ENCODE data around the gene GPR155.
"Not testable (repeated sequence)": the region's sequence is repeated elsewhere in the genome, so short reads cannot be mapped to it uniquely, and the experiment has no call there.

The GPR155 gene

GRCh38 chr2:174485045-174485444, 1.8 kb downstream of the GPR155 start:
- not testable (repeated sequence) for H3K36me3 ChIP-seq (ENCODE audit: insufficient read depth, low read length); H3K4me3 ChIP-seq (ENCODE audit: low read length); H3K9me3 ChIP-seq (ENCODE audit: low read length); H3K27me3 ChIP-seq (ENCODE audit: insufficient read depth, low read length); H2AFZ ChIP-seq (ENCODE audit: low read depth, low read length); H3K4me1 ChIP-seq (ENCODE audit: insufficient read depth, low read length)

- Histone ChIP-seq H3K36me3 (ENCODE audit: insufficient read depth, low read length) (no peaks in the 10 kb centered on the region), H2AFZ (ENCODE audit: low read depth, low read length) (no peak overlapping the region), H3K4me3 (ENCODE audit: low read length) (no peak overlapping the region), H3K9me3 (ENCODE audit: low read length) (no peaks in the 10 kb centered on the region), H3K4me1 (ENCODE audit: insufficient read depth, low read length) (peaks cover 6% of the 10 kb centered on the region), H3K27me3 (ENCODE audit: insufficient read depth, low read length) (no peaks in the 10 kb centered on the region)
These were observed 2.3 kb downstream of the GPR155 start for GRCh38 chr2:174484573-174484972.

GRCh38 chr2:174482854-174483253, 4.0 kb downstream of the GPR155 start:
- Histone ChIP-seq H3K9me3 (ENCODE audit: low read length) (no peaks in the 10 kb centered on the region), H3K27me3 (ENCODE audit: insufficient read depth, low read length) (no peaks in the 10 kb centered on the region), H3K4me3 (ENCODE audit: low read length) (no peak overlapping the region), H3K4me1 (ENCODE audit: insufficient read depth, low read length) (peaks cover 6% of the 10 kb centered on the region), H3K36me3 (ENCODE audit: insufficient read depth, low read length) (no peaks in the 10 kb centered on the region), H2AFZ (ENCODE audit: low read depth, low read length) (no peak overlapping the region)

GRCh38 chr2:174477759-174478158, 9.1 kb downstream of the GPR155 start:
- H3K9me3 ChIP-seq (ENCODE audit: low read length): no peaks in the 10 kb centered on the region

GRCh38 chr2:174473796-174474195, 13.0 kb downstream of the GPR155 start:
- H3K4me3 ChIP-seq (ENCODE audit: low read length): no peak overlapping the region
- H3K36me3 ChIP-seq (ENCODE audit: insufficient read depth, low read length): no peaks in the 10 kb centered on the region
- no peaks in the 10 kb centered on the region for H3K27me3 ChIP-seq (ENCODE audit: insufficient read depth, low read length)
- no peaks in the 10 kb centered on the region for H3K4me1 ChIP-seq (ENCODE audit: insufficient read depth, low read length)
- no peaks in the 10 kb centered on the region for H3K9me3 ChIP-seq (ENCODE audit: low read length)
- H2AFZ ChIP-seq (ENCODE audit: low read depth, low read length): no peak overlapping the region

More at GRCh38 chr2:174477759-174478158, 9.1 kb downstream of the GPR155 start:
- Histone ChIP-seq H3K27me3 (ENCODE audit: insufficient read depth, low read length) (no peaks in the 10 kb centered on the region), H3K36me3 (ENCODE audit: insufficient read depth, low read length) (no peaks in the 10 kb centered on the region), H3K4me1 (ENCODE audit: insufficient read depth, low read length) (no peaks in the 10 kb centered on the region), H3K4me3 (ENCODE audit: low read length) (no peak overlapping the region), H2AFZ (ENCODE audit: low read depth, low read length) (no peak overlapping the region)

GRCh38 chr2:174465327-174465726, 21.5 kb downstream of the GPR155 start:
- H3K9me3 ChIP-seq (ENCODE audit: low read length): no peaks in the 10 kb centered on the region
- H3K4me1 ChIP-seq (ENCODE audit: insufficient read depth, low read length): no peaks in the 10 kb centered on the region
- no peak overlapping the region for H2AFZ ChIP-seq (ENCODE audit: low read depth, low read length)
- H3K27me3 ChIP-seq (ENCODE audit: insufficient read depth, low read length): no peaks in the 10 kb centered on the region
- H3K4me3 ChIP-seq (ENCODE audit: low read length): no peak overlapping the region
- H3K36me3 ChIP-seq (ENCODE audit: insufficient read depth, low read length): no peaks in the 10 kb centered on the region

- Histone ChIP-seq H2AFZ (ENCODE audit: low read depth, low read length) (no peak overlapping the region), H3K36me3 (ENCODE audit: insufficient read depth, low read length) (no peaks in the 10 kb centered on the region), H3K9me3 (ENCODE audit: low read length) (no peaks in the 10 kb centered on the region), H3K4me1 (ENCODE audit: insufficient read depth, low read length) (no peaks in the 10 kb centered on the region), H3K4me3 (ENCODE audit: low read length) (no peak overlapping the region), H3K27me3 (ENCODE audit: insufficient read depth, low read length) (no peaks in the 10 kb centered on the region)
These were observed 25.6 kb downstream of the GPR155 start for GRCh38 chr2:174461221-174461620.

- Histone ChIP-seq H3K36me3 (ENCODE audit: insufficient read depth, low read length) (no peaks in the 10 kb centered on the region), H2AFZ (ENCODE audit: low read depth, low read length) (no peak overlapping the region), H3K4me1 (ENCODE audit: insufficient read depth, low read length) (no peaks in the 10 kb centered on the region), H3K9me3 (ENCODE audit: low read length) (no peaks in the 10 kb centered on the region), H3K4me3 (ENCODE audit: low read length) (no peak overlapping the region), H3K27me3 (ENCODE audit: insufficient read depth, low read length) (no peaks in the 10 kb centered on the region)
These were observed 32.3 kb downstream of the GPR155 start for GRCh38 chr2:174454566-174454965.

- Histone ChIP-seq H2AFZ (ENCODE audit: low read depth, low read length) (no peak overlapping the region), H3K36me3 (ENCODE audit: insufficient read depth, low read length) (no peaks in the 10 kb centered on the region), H3K9me3 (ENCODE audit: low read length) (no peaks in the 10 kb centered on the region), H3K4me3 (ENCODE audit: low read length) (no peak overlapping the region), H3K4me1 (ENCODE audit: insufficient read depth, low read length) (no peaks in the 10 kb centered on the region), H3K27me3 (ENCODE audit: insufficient read depth, low read length) (no peaks in the 10 kb centered on the region)
These were observed 36.6 kb downstream of the GPR155 start for GRCh38 chr2:174450021-174450816.

GRCh38 chr2:174449033-174449432, 37.8 kb downstream of the GPR155 start:
- H3K36me3 ChIP-seq (ENCODE audit: insufficient read depth, low read length): no peaks in the 10 kb centered on the region
- H3K9me3 ChIP-seq (ENCODE audit: low read length): no peaks in the 10 kb centered on the region
- H2AFZ ChIP-seq (ENCODE audit: low read depth, low read length): no peak overlapping the region
- H3K27me3 ChIP-seq (ENCODE audit: insufficient read depth, low read length): no peaks in the 10 kb centered on the region
- no peaks in the 10 kb centered on the region for H3K4me1 ChIP-seq (ENCODE audit: insufficient read depth, low read length)
- H3K4me3 ChIP-seq (ENCODE audit: low read length): no peak overlapping the region

GRCh38 chr2:174446531-174446930, 40.3 kb downstream of the GPR155 start:
- H3K4me3 ChIP-seq (ENCODE audit: low read length): no peak overlapping the region
- H3K4me1 ChIP-seq (ENCODE audit: insufficient read depth, low read length): no peaks in the 10 kb centered on the region
- no peaks in the 10 kb centered on the region for H3K36me3 ChIP-seq (ENCODE audit: insufficient read depth, low read length)
- no peaks in the 10 kb centered on the region for H3K9me3 ChIP-seq (ENCODE audit: low read length)
- H3K27me3 ChIP-seq (ENCODE audit: insufficient read depth, low read length): no peaks in the 10 kb centered on the region
- H2AFZ ChIP-seq (ENCODE audit: low read depth, low read length): no peak overlapping the region

- no peaks in the 10 kb centered on the region for H3K9me3 ChIP-seq (ENCODE audit: low read length)
- no peaks in the 10 kb centered on the region for H3K4me1 ChIP-seq (ENCODE audit: insufficient read depth, low read length)
- no peak overlapping the region for H3K4me3 ChIP-seq (ENCODE audit: low read length)
- H3K36me3 ChIP-seq (ENCODE audit: insufficient read depth, low read length): no peaks in the 10 kb centered on the region
- H3K27me3 ChIP-seq (ENCODE audit: insufficient read depth, low read length): no peaks in the 10 kb centered on the region
- H2AFZ ChIP-seq (ENCODE audit: low read depth, low read length): no peak overlapping the region
These were observed 41.6 kb downstream of the GPR155 start for GRCh38 chr2:174445248-174445647.

GRCh38 chr2:174444761-174445160, 42.1 kb downstream of the GPR155 start:
- Histone ChIP-seq H3K4me1 (ENCODE audit: insufficient read depth, low read length) (no peaks in the 10 kb centered on the region), H3K9me3 (ENCODE audit: low read length) (no peaks in the 10 kb centered on the region), H3K27me3 (ENCODE audit: insufficient read depth, low read length) (no peaks in the 10 kb centered on the region), H2AFZ (ENCODE audit: low read depth, low read length) (no peak overlapping the region), H3K4me3 (ENCODE audit: low read length) (no peak overlapping the region), H3K36me3 (ENCODE audit: insufficient read depth, low read length) (no peaks in the 10 kb centered on the region)

Data from neuron (in vitro differentiated cells).